ENCODE results near the gene RPA3. TPM values are rescaled to one million over a fixed set of nuclear protein-coding genes. Genes with fewer than 3 reads are reported as not detected.

RPA3 gene
- total RNA-seq, 1 experiment from 2014 or later: 61.4 TPM

DNA sequence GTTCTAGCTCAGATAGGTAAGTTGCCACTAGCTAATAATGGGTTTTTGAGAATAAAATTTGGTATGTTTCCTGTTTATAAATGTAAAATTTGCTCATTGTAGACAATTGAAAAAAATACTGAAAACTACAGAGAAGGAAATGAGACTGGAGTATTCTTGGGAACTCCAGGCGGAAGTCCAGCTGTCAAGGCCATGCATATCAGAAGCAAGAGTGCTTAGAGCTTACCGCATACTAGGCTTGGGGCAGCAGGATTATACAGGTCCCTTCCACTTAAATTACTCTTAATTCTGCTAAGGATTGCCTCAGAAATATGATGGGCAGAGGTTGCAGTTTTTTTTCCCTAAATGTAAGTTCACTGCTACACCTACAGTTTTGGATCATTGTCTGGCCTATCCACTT is 51.2 kb downstream of the RPA3 start:
- no peak for DNase-seq (ENCODE audit: low spot score)
- H3K27ac ChIP-seq (ENCODE audit: low read depth, low read length, poor library complexity, severe bottlenecking): no peak overlapping the region
- H3K36me3 ChIP-seq (ENCODE audit: insufficient read depth, low read length, poor library complexity, severe bottlenecking): no peaks in the 10 kb centered on the region
- intact Hi-C loops (cut with micrococcal nuclease; ENCODE audit: unreplicated experiment): no loop called here
- no peaks in the 10 kb centered on the region for H3K9me3 ChIP-seq (ENCODE audit: low read depth, low read length, poor library complexity, severe bottlenecking)
- H3K4me1 ChIP-seq (ENCODE audit: insufficient read depth, low read length, poor library complexity, severe bottlenecking): peaks cover 7% of the 10 kb centered on the region
- CTCF ChIA-PET: no interaction called here
- no peaks in the 10 kb centered on the region for H3K27me3 ChIP-seq (replicated peaks; ENCODE audit: insufficient read depth, low read depth, low read length, poor library complexity)
- TF ChIP-seq, protein P1, sequence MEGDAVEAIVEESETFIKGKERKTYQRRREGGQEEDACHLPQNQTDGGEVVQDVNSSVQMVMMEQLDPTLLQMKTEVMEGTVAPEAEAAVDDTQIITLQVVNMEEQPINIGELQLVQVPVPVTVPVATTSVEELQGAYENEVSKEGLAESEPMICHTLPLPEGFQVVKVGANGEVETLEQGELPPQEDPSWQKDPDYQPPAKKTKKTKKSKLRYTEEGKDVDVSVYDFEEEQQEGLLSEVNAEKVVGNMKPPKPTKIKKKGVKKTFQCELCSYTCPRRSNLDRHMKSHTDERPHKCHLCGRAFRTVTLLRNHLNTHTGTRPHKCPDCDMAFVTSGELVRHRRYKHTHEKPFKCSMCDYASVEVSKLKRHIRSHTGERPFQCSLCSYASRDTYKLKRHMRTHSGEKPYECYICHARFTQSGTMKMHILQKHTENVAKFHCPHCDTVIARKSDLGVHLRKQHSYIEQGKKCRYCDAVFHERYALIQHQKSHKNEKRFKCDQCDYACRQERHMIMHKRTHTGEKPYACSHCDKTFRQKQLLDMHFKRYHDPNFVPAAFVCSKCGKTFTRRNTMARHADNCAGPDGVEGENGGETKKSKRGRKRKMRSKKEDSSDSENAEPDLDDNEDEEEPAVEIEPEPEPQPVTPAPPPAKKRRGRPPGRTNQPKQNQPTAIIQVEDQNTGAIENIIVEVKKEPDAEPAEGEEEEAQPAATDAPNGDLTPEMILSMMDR (conservative IDR thresholded peaks at IDR 0.05; ENCODE audit: low read depth, low read length): no peak
- TF ChIP-seq EZH2 (IDR thresholded peaks at IDR 0.05; ENCODE audit: borderline replicate concordance, low read depth, low read length, poor library complexity, severe bottlenecking): no peak
- POLR2A ChIA-PET (ENCODE audit: low non-redundant PET): no interaction called here
- H3K4me3 ChIP-seq (ENCODE audit: low read depth, low read length, poor library complexity, severe bottlenecking): no peak overlapping the region
- no TSS peak for BruUV-seq (replicated peaks)

DNA sequence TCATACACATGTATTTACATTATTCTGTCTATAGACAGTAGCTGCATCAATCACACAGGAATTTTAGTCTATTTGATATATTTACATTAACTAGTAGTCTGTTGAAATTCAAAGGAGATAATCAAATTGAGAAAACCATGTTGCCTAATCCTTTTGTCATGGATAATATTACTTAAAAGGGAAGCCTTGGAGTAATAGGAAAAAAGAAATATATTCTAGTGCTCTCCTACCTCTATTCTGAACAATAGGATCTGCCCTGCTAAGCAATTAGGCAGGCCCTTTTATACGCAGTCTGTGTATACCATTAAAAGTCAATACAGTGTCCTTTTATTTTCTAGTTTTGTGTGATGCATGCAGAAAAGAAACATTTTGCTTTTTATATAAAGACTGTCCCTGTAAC is 53.4 kb downstream of the RPA3 start:
- CTCF ChIA-PET: no interaction called here
- Histone ChIP-seq H3K27ac (ENCODE audit: low read depth, low read length, poor library complexity, severe bottlenecking) (no peak overlapping the region), H3K4me1 (ENCODE audit: insufficient read depth, low read length, poor library complexity, severe bottlenecking) (peaks cover 7% of the 10 kb centered on the region), H3K4me3 (ENCODE audit: low read depth, low read length, poor library complexity, severe bottlenecking) (no peak overlapping the region), H3K9me3 (ENCODE audit: low read depth, low read length, poor library complexity, severe bottlenecking) (no peaks in the 10 kb centered on the region), H3K27me3 (replicated peaks; ENCODE audit: insufficient read depth, low read depth, low read length, poor library complexity) (no peaks in the 10 kb centered on the region), H3K36me3 (ENCODE audit: insufficient read depth, low read length, poor library complexity, severe bottlenecking) (no peaks in the 10 kb centered on the region)
- TF ChIP-seq, protein P1 (conservative IDR thresholded peaks at IDR 0.05; ENCODE audit: low read depth, low read length): no peak
- TF ChIP-seq EZH2 (IDR thresholded peaks at IDR 0.05; ENCODE audit: borderline replicate concordance, low read depth, low read length, poor library complexity, severe bottlenecking): no peak
- POLR2A ChIA-PET (ENCODE audit: low non-redundant PET): no interaction called here
- no TSS peak for BruUV-seq (replicated peaks)
- no peak for DNase-seq (ENCODE audit: low spot score)
- intact Hi-C loops (cut with micrococcal nuclease; ENCODE audit: unreplicated experiment): no loop called here

DNA sequence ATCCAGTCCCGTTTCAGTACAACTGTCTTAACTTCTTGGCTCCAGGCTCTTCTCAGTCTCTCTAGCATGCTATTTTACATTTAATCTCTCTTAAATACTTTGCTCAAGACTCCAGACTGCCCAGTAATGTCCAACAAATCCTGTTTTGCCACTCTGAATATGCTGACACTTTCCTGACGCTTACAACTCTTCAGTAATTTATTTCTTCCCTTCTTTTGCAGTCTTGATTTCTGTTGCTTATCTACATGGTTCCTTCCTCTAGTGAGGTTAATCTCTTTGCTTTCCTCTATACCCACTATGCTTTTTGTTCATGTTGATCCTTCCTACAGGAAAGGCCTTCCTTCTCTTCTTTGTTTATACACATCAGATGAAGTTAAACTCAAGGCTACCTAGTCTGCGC is 54.1 kb downstream of the RPA3 start:
- ChIA-PET POLR2A (ENCODE audit: low non-redundant PET) (no interaction called here), CTCF (no interaction called here)
- Histone ChIP-seq H3K9me3 (ENCODE audit: low read depth, low read length, poor library complexity, severe bottlenecking) (no peaks in the 10 kb centered on the region), H3K36me3 (ENCODE audit: insufficient read depth, low read length, poor library complexity, severe bottlenecking) (no peaks in the 10 kb centered on the region), H3K27ac (ENCODE audit: low read depth, low read length, poor library complexity, severe bottlenecking) (peak overlapping the region; percentile 29), H3K27me3 (replicated peaks; ENCODE audit: insufficient read depth, low read depth, low read length, poor library complexity) (no peaks in the 10 kb centered on the region), H3K4me1 (ENCODE audit: insufficient read depth, low read length, poor library complexity, severe bottlenecking) (peaks cover 7% of the 10 kb centered on the region), H3K4me3 (ENCODE audit: low read depth, low read length, poor library complexity, severe bottlenecking) (no peak overlapping the region)
- TF ChIP-seq EZH2 (IDR thresholded peaks at IDR 0.05; ENCODE audit: borderline replicate concordance, low read depth, low read length, poor library complexity, severe bottlenecking): no peak
- TF ChIP-seq, protein P1 (conservative IDR thresholded peaks at IDR 0.05; ENCODE audit: low read depth, low read length): no peak
- BruUV-seq (replicated peaks): no TSS peak
- intact Hi-C loops (cut with micrococcal nuclease; ENCODE audit: unreplicated experiment): loop anchor here (5.0 kb wide), 1 partner anchor 553 kb away; no protein-coding TSS in a partner anchor
- no peak for DNase-seq (ENCODE audit: low spot score)
